Measurements from ENCODE around the gene GYPC. TPM values are rescaled to one million over a fixed set of nuclear protein-coding genes. Genes with fewer than 3 reads are reported as not detected.

GYPC gene
- total RNA-seq, 1 donor from 2014 or later = 120 TPM

- intact Hi-C loops (cut with micrococcal nuclease) = no loop called here
These were observed 6.9 kb upstream of the GYPC start for GRCh38 chr2:126649101-126649500.

GRCh38 chr2:126650994-126651393, 5.0 kb upstream of the GYPC start:
- intact Hi-C loops (cut with micrococcal nuclease) = no loop called here

GRCh38 chr2:126652323-126652891, 3.6 kb upstream of the GYPC start:
- intact Hi-C loops (cut with micrococcal nuclease) = no loop called here

GRCh38 chr2:126653109-126653508, 2.8 kb upstream of the GYPC start:
- intact Hi-C loops (cut with micrococcal nuclease) = no loop called here

GRCh38 chr2:126653761-126654160, 2.2 kb upstream of the GYPC start:
- intact Hi-C loops (cut with micrococcal nuclease) = loop anchor here (2.0 kb wide), 1 partner anchor 763 kb away; no protein-coding TSS in a partner anchor

GRCh38 chr2:126655051-126655450, 907 bp upstream of the GYPC start:
- intact Hi-C loops (cut with micrococcal nuclease) = loop anchor here (2.0 to 5.0 kb wide), 6 partner anchors 243 to 1662 kb away; partner anchors contain the start of genes BIN1, HS6ST1, MAP3K2 and SFT2D3

- intact Hi-C loops (cut with micrococcal nuclease) = loop anchor here (1.0 to 5.0 kb wide), 13 partner anchors 8 to 1661 kb away; partner anchors contain the start of genes BIN1, HS6ST1, IWS1 and MAP3K2
These were observed 631 bp downstream of the GYPC start for GRCh38 chr2:126656431-126657147.

GRCh38 chr2:126657148-126657635, 1.2 kb downstream of the GYPC start:
- intact Hi-C loops (cut with micrococcal nuclease) = loop anchor here (1.0 to 5.0 kb wide), 12 partner anchors 22 to 1660 kb away; partner anchors contain the start of genes BIN1, HS6ST1, IWS1 and MAP3K2

- intact Hi-C loops (cut with micrococcal nuclease) = loop anchor here (1.0 to 5.0 kb wide), 12 partner anchors 23 to 1660 kb away; partner anchors contain the start of genes BIN1, HS6ST1, IWS1 and MAP3K2
These were observed 1.8 kb downstream of the GYPC start for GRCh38 chr2:126657636-126658318.

- intact Hi-C loops (cut with micrococcal nuclease) = loop anchor here (5.0 kb wide), 5 partner anchors 246 to 1659 kb away; partner anchors contain the start of genes BIN1, HS6ST1, MAP3K2 and SFT2D3
These were observed 2.5 kb downstream of the GYPC start for GRCh38 chr2:126658319-126658904.

GRCh38 chr2:126658905-126659561, 3.1 kb downstream of the GYPC start:
- intact Hi-C loops (cut with micrococcal nuclease) = loop anchor here (5.0 kb wide), 5 partner anchors 247 to 1658 kb away; partner anchors contain the start of genes BIN1, HS6ST1, MAP3K2 and SFT2D3

- intact Hi-C loops (cut with micrococcal nuclease) = loop anchor here (5.0 kb wide), 6 partner anchors 248 to 1657 kb away; partner anchors contain the start of genes BIN1, HS6ST1, MAP3K2 and SFT2D3
These were observed 3.9 kb downstream of the GYPC start for GRCh38 chr2:126659562-126660467.

- intact Hi-C loops (cut with micrococcal nuclease) = loop anchor here (5.0 kb wide), 1 partner anchor 421 kb away; no protein-coding TSS in a partner anchor
These were observed 5.0 kb downstream of the GYPC start for GRCh38 chr2:126660971-126661370.

- intact Hi-C loops (cut with micrococcal nuclease) = loop anchor here (5.0 kb wide), 1 partner anchor 420 kb away; no protein-coding TSS in a partner anchor
These were observed 5.9 kb downstream of the GYPC start for GRCh38 chr2:126661702-126662500.

- intact Hi-C loops (cut with micrococcal nuclease) = loop anchor here (5.0 kb wide), 1 partner anchor 420 kb away; no protein-coding TSS in a partner anchor
These were observed 6.7 kb downstream of the GYPC start for GRCh38 chr2:126662621-126663020.

GRCh38 chr2:126663184-126663963, 7.4 kb downstream of the GYPC start:
- intact Hi-C loops (cut with micrococcal nuclease) = loop anchor here (5.0 kb wide), 1 partner anchor 419 kb away; no protein-coding TSS in a partner anchor

- intact Hi-C loops (cut with micrococcal nuclease) = loop anchor here (1.0 to 5.0 kb wide), 2 partner anchors 8 to 418 kb away; partner anchors contain the start of gene GYPC
These were observed 8.3 kb downstream of the GYPC start for GRCh38 chr2:126664234-126664633.

All from T-helper 1 cell treated with Interleukin-12 subunit alpha and Interleukin-12 subunit beta and Interleukin-4 antibody, amounts not matched to agents 30 ng/mL and 1 ng/mL, for 36 hours (primary cell).